Small intestine (tissue), 7 donors: ENCODE results near the gene SRC. TPM values are rescaled to one million over a fixed set of nuclear protein-coding genes. Genes with fewer than 3 reads are reported as not detected.

ENCODE experiments used
- DNase-seq, 2 donors: peaks; one replicate each; pipeline versions ENCODE4 v3.0.0 to v3.0.0-alpha.2; 2013
- FAIRE-seq: peaks from 2 replicates; lab custom pipeline; 2012; peaks lifted over from hg19 to GRCh38; lab: Jason Lieb, UNC
- H3K27ac ChIP-seq, 3 donors: one replicate each; pipeline ENCODE4 v1.5.1; 2013; ENCODE audit warnings: low read length in 2 of 3, mild to moderate bottlenecking in 2 of 3, control low read depth in 1 of 3, inconsistent platforms in 1 of 3, low read depth in 1 of 3, moderate library complexity in 1 of 3
- H3K27me3 ChIP-seq, 3 donors: one replicate each; pipeline ENCODE4 v1.6.1; 2013; ENCODE audit warnings: low read length in 3 of 3, inconsistent platforms in 1 of 3; ENCODE audit not compliant: control insufficient read depth in 3 of 3, insufficient read depth in 3 of 3
- H3K36me3 ChIP-seq, 3 donors: one replicate each; pipeline ENCODE4 v1.6.1; 2013; ENCODE audit warnings: low read length in 3 of 3, inconsistent platforms in 1 of 3, low read depth in 1 of 3, mild to moderate bottlenecking in 1 of 3, moderate library complexity in 1 of 3; ENCODE audit not compliant: control insufficient read depth in 3 of 3, insufficient read depth in 2 of 3
- H3K4me1 ChIP-seq, 3 donors: one replicate each; pipeline ENCODE4 v1.6.1; 2013; ENCODE audit warnings: low read length in 2 of 3, inconsistent platforms in 1 of 3, low read depth in 1 of 3, mild to moderate bottlenecking in 1 of 3, moderate library complexity in 1 of 3; ENCODE audit not compliant: control insufficient read depth in 3 of 3, insufficient read depth in 2 of 3
- H3K4me3 ChIP-seq, 3 donors: one replicate each; pipeline ENCODE4 v1.5.1; 2013; ENCODE audit warnings: low read length in 3 of 3, control low read depth in 1 of 3, inconsistent platforms in 1 of 3, low read depth in 1 of 3, mild to moderate bottlenecking in 1 of 3, moderate library complexity in 1 of 3
- H3K9me3 ChIP-seq, 2 donors: one replicate each; pipeline ENCODE4 v1.6.1; 2013; ENCODE audit warnings: low read depth in 1 of 2, low read length in 1 of 2; ENCODE audit not compliant: control insufficient read depth in 2 of 2, insufficient read depth in 1 of 2
- WGBS, 3 donors: extraction: QIAGEN DNeasy Blood & Tissue Kit; methylation state at CpG; one replicate each; pipeline ENCODE4 v1.1.7; 2013; 5-methylcytosine and 5-hydroxymethylcytosine counted together
- polyA plus RNA-seq, 4 donors: library from polyadenylated mRNA; stranded (reverse) in 3 of 4; unstranded in 1 of 4; fragments of 200-250 nt in 3 of 4; fragments of 120-200 nt in 1 of 4; gene quantifications; one replicate each; pipeline versions ENCODE4 v1.2.1 to v1.2.3, GENCODE V29; 2013
- donor health status: healthy with polysubstance abuse.
- donor health status: control.
- donor health status: control.
- donor health status: Bipolar disorder and iron deficiency.
- donor health status: healthy.

Gene SRC
- polyA plus RNA-seq, 4 donors, result 70.8 to 173 (median 95.3) TPM

- H3K4me1 ChIP-seq, result peaks cover 0 to 14% (median 2%) of the 10 kb centered on the region in 3 donors
- peaks cover 7 to 92% (median 12%) of the 10 kb centered on the region in 3 donors for H3K36me3 ChIP-seq
- FAIRE-seq (no peak), DNase-seq (no peak)
- H3K27me3 ChIP-seq, result no peaks in the 10 kb centered on the region
- H3K4me3 ChIP-seq, result no peak overlapping the region
- H3K9me3 ChIP-seq, result no peaks in the 10 kb centered on the region
- H3K27ac ChIP-seq, result no peak overlapping the region
- WGBS, 3 donors, result 86 to 91% (median 86%) methylated on average over 18 to 20 of the region's 20 CpGs
Measured at GRCh38 chr20:37386505-37387251, 40.7 kb downstream of the SRC start.

GRCh38 chr20:37387519-37388269, 41.8 kb downstream of the SRC start:
- FAIRE-seq (no peak), DNase-seq (no peak)
- Histone ChIP-seq H3K9me3 (no peaks in the 10 kb centered on the region), H3K27me3 (no peaks in the 10 kb centered on the region), H3K36me3 (peaks cover 7 to 92% (median 16%) of the 10 kb centered on the region in 3 donors), H3K4me1 (peaks cover 0 to 5% (median 0%) of the 10 kb centered on the region in 3 donors), H3K27ac (no peak overlapping the region), H3K4me3 (no peak overlapping the region)
- WGBS, 3 donors, result 88 to 91% (median 89%) methylated on average over 13 of the region's 13 CpGs

- H3K4me3 ChIP-seq, result no peak overlapping the region
- peaks cover 7 to 92% (median 18%) of the 10 kb centered on the region in 3 donors for H3K36me3 ChIP-seq
- no peak overlapping the region for H3K27ac ChIP-seq
- no peaks in the 10 kb centered on the region for H3K9me3 ChIP-seq
- DNase-seq (no peak), FAIRE-seq (no peak)
- peaks cover 0 to 2% (median 0%) of the 10 kb centered on the region in 3 donors for H3K4me1 ChIP-seq
- no peaks in the 10 kb centered on the region for H3K27me3 ChIP-seq
- WGBS, 3 donors, result 84 to 93% (median 90%) methylated on average over 9 of the region's 9 CpGs
Measured at GRCh38 chr20:37388831-37389230, 42.9 kb downstream of the SRC start.

- 93 to 95% (median 93%) methylated on average over 12 of the region's 12 CpGs for WGBS, 3 donors
- Histone ChIP-seq H3K27ac (no peak overlapping the region), H3K4me3 (no peak overlapping the region), H3K9me3 (no peaks in the 10 kb centered on the region), H3K36me3 (peaks cover 7 to 94% (median 22%) of the 10 kb centered on the region in 3 donors), H3K27me3 (no peaks in the 10 kb centered on the region), H3K4me1 (peaks cover 0 to 2% (median 0%) of the 10 kb centered on the region in 3 donors)
- FAIRE-seq (no peak), DNase-seq (no peak)
Measured at GRCh38 chr20:37389241-37389747, 43.4 kb downstream of the SRC start.

GRCh38 chr20:37389844-37390275, 43.9 kb downstream of the SRC start:
- Histone ChIP-seq H3K27me3 (no peaks in the 10 kb centered on the region), H3K36me3 (peaks cover 7 to 98% (median 21%) of the 10 kb centered on the region in 3 donors), H3K4me1 (peaks cover 0 to under 1% (median 0%) of the 10 kb centered on the region in 3 donors), H3K9me3 (no peaks in the 10 kb centered on the region), H3K27ac (no peak overlapping the region), H3K4me3 (no peak overlapping the region)
- WGBS, 3 donors, result 93 to 97% (median 93%) methylated on average over 6 of the region's 6 CpGs
- FAIRE-seq (no peak), DNase-seq (no peak)

GRCh38 chr20:37390503-37390890, 44.6 kb downstream of the SRC start:
- Histone ChIP-seq H3K27me3 (no peaks in the 10 kb centered on the region), H3K9me3 (no peaks in the 10 kb centered on the region), H3K36me3 (peaks cover 7 to 98% (median 15%) of the 10 kb centered on the region in 3 donors), H3K4me3 (no peak overlapping the region), H3K27ac (no peak overlapping the region), H3K4me1 (peaks cover 0 to 2% (median 0%) of the 10 kb centered on the region in 3 donors)
- FAIRE-seq (no peak), DNase-seq (no peak)
- WGBS, 3 donors, result 93 to 94% (median 93%) methylated on average over 9 of the region's 9 CpGs

- H3K36me3 ChIP-seq, result peaks cover 5 to 98% (median 17%) of the 10 kb centered on the region in 3 donors
- H3K27me3 ChIP-seq, result no peaks in the 10 kb centered on the region
- no peak overlapping the region for H3K27ac ChIP-seq
- H3K4me3 ChIP-seq, result no peak overlapping the region
- DNase-seq (no peak), FAIRE-seq (no peak)
- no peaks in the 10 kb centered on the region for H3K9me3 ChIP-seq
- WGBS, 3 donors, result 80 to 87% (median 83%) methylated on average over 12 of the region's 12 CpGs
- peaks cover 0 to 7% (median 0%) of the 10 kb centered on the region in 3 donors for H3K4me1 ChIP-seq
Measured at GRCh38 chr20:37390891-37391525, 45.1 kb downstream of the SRC start.
